Body of pancreas (tissue), 4 donors: ENCODE data around the gene LRRC45. TPM values are rescaled to one million over a fixed set of nuclear protein-coding genes. Genes with fewer than 3 reads are reported as not detected.

ENCODE experiments used
- ATAC-seq: fragments of 150-250 bp; one replicate; pipeline ENCODE4 v1.9.1; 2016
- DNase-seq, 4 donors: peaks; one replicate each; pipeline ENCODE4 v3.0.0-alpha.2; 2019
- H3K27ac ChIP-seq, 4 donors: fragments of 200-600 bp; sonication (generic); 1 replicate in 3 of 4; 2 replicates in 1 of 4; pipeline versions ENCODE4 v1.5.1 to v1.6.1; 2016 to 2019; ENCODE audit warnings: mild to moderate bottlenecking in 1 of 4, mixed read lengths in 1 of 4, moderate library complexity in 1 of 4
- H3K27me3 ChIP-seq, 2 donors: fragments of 200-600 bp; sonication (generic); one replicate each; pipeline ENCODE4 v1.6.0; 2016; ENCODE audit warnings: mild to moderate bottlenecking in 1 of 2
- H3K36me3 ChIP-seq, 2 donors: fragments of 200-600 bp; sonication (generic); replicated peaks in 1 of 2; 2 replicates each; pipeline ENCODE4 v1.5.1; 2016; ENCODE audit warnings: low read depth in 2 of 2; ENCODE audit not compliant: insufficient read depth in 1 of 2
- H3K4me1 ChIP-seq: fragments of 200-600 bp; sonication (generic); one replicate; pipeline ENCODE4 v1.6.0; 2016
- H3K4me3 ChIP-seq, 2 donors: fragments of 200-600 bp; sonication (generic); 1 replicate in 1 of 2; 2 replicates in 1 of 2; pipeline ENCODE4 v1.5.1; 2016 to 2019
- H3K9me3 ChIP-seq, 3 donors: fragments of 200-600 bp; sonication (generic); 1 replicate in 2 of 3; 2 replicates in 1 of 3; pipeline ENCODE4 v1.5.1; 2016
- CTCF ChIP-seq, 7 experiments: fragments of 450-650 bp in 4 of 7; fragments of 200-600 bp in 3 of 7; sonication (generic) in 3 of 7; IDR thresholded peaks; one replicate each; pipeline ENCODE4 v1.5.1; 2016 to 2019; ENCODE audit warnings: antibody characterized with exemption in 7 of 7
- POLR2A ChIP-seq, 3 donors: fragments of 450-650 bp; IDR thresholded peaks; one replicate each; pipeline ENCODE4 v1.6.1; 2016; ENCODE audit warnings: antibody characterized with exemption in 3 of 3, mild to moderate bottlenecking in 2 of 3
- WGBS, 2 donors: methylation state at CpG; one replicate each; pipeline ENCODE4 v1.1.5; 2017; 5-methylcytosine and 5-hydroxymethylcytosine counted together
- intact Hi-C: fragments of 100-400 bp; cut with DNase I; formaldehyde crosslinking; loops from one replicate; pipeline ENCODE4 v1.15.1; 2023
- total RNA-seq, 2 donors: library from RNA; depleted of rRNA; stranded (reverse); fragments of >200 nt; gene quantifications; one replicate each; pipeline ENCODE4 v1.1.0, GENCODE V29; 2016

Gene LRRC45
- total RNA-seq, 2 donors from 2014 or later: 8.0 to 36.3 TPM

GRCh38 chr17:82060001-82060380 lies 36.9 kb downstream of the LRRC45 start:
- DNase-seq (no peak), ATAC-seq (no peak)
- WGBS, 2 donors: 60 to 79% methylated on average over 3 to 12 of the region's 16 CpGs
- Histone ChIP-seq H3K4me3 (no peak overlapping the region), H3K4me1 (peaks cover 20% of the 10 kb centered on the region), H3K9me3 (no peaks in the 10 kb centered on the region), H3K27ac (no peak overlapping the region), H3K36me3 (peaks cover 4 to 26% of the 10 kb centered on the region in 2 donors), H3K27me3 (no peaks in the 10 kb centered on the region)
- no peak for TF ChIP-seq POLR2A (IDR thresholded peaks at IDR 0.05)
- TF ChIP-seq CTCF (IDR thresholded peaks at IDR 0.05): no peak
- intact Hi-C loops: no loop called here

DNA sequence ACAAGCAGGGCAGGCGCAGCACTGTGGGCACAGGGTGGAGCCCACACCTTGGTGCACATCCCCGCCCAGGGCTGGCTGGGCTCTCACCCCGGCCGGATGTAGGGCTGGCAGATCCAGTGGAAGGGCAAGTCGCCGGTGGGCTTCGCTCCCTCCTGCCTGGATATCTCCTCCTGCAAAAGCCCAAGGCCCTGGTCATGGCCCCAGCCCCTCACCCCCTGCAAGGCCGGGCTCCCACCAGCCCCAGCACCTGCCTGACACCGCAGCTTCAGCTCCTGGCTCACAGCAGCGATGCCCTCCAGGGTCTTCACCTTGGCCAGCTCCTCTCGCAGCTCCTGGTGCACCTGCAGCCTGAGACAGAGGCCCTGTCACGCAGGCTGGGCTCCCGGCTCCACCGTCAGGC lies 37.5 kb downstream of the LRRC45 start:
- Histone ChIP-seq H3K27ac (no peak overlapping the region), H3K36me3 (peaks cover 3 to 22% of the 10 kb centered on the region in 2 donors), H3K4me1 (peaks cover 23% of the 10 kb centered on the region), H3K27me3 (no peaks in the 10 kb centered on the region), H3K9me3 (no peaks in the 10 kb centered on the region), H3K4me3 (no peak overlapping the region)
- ATAC-seq: no peak
- TF ChIP-seq POLR2A (IDR thresholded peaks at IDR 0.05) (no peak), CTCF (IDR thresholded peaks at IDR 0.05) (no peak)
- 90 to 92% methylated on average over 4 to 14 of the region's 14 CpGs for WGBS, 2 donors
- no peak for DNase-seq
- intact Hi-C loops: no loop called here

DNA sequence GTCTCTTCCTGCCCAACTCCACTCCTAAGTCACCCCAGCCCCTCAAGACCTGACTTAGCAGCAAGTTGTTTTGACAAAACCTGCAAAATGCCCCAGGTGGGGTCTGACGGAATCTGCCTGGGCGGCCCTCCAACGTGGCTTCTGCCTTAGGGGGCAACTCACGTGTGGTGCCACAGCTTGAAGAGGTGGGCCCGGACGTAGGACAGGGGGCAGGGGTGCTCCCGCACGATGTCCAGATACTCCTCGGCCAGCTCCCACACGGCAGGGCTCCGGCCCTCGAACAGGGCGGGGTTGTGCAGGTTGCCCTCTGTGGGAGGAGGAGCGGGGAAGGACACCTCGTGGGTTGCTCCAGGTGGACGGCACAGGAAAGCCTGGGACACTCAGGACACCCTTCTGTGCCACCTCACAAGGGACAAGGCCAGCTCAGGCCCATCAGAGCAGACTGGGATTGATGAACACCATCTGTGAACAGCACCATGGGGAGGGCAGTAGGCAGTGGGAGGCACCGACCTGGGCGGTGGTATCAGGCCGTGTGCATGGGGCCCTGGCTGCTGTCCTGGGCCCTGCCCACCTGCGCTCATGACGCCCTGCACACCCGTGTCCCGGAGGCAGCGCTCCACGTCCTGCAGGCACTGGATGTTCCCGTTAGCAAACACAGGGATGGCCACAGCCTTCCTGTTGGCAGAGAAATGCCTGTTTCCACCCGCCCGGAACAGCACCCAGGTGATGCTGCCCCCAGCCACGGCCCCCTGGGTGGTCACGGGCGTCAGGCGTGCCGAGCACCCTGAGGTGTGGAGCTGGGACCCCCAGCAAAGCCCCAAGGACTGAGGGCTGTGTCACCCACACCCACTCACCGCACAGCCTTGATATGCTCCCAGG lies 38.2 kb downstream of the LRRC45 start:
- intact Hi-C loops: no loop called here

DNA sequence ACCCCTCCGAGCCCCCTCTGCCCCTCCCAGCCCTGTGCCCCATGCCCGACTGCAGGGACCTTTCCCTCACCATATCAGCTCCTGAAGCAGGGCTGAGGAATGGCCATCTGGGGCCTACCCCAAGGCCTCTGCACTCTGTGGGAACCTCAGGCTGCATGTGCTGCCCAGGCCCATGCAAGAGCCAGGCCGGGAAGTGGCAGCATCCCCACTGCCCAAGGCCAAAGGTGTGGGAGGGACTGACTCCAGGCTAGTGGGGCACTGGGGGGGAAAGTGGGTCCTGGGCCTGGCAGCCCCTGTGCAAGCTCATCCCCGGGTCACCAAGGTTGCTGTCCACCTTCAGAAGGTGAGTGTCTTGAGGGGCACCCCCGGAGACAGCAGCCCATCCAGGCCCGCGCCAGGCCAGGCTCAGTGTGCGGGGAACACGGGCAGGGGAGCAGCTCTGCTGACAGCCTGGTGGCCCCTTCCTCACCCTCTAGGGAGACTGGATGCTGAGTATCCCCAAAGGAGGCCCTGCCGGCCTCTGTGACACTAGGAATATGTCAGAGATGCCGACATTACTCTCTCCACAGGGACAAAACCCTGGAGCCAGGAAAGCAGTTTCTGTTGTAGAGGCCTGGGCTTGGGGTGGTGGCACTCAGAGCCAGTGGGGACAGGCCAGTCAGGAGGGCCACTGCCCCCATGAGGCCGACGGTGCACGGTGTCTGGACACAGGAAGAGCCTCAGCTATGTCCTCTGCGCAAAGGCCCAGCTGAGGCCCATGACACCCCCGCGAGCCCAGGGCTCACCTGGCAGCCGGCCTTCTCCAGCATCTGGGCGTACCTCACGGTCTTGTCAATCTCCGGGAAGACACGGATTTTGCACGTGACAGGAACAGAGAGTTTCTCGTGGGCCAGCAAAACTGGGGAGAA lies 39.2 kb downstream of the LRRC45 start:
- Histone ChIP-seq H3K9me3 (no peaks in the 10 kb centered on the region), H3K4me3 (no peak overlapping the region), H3K27me3 (no peaks in the 10 kb centered on the region), H3K27ac (no peak overlapping the region), H3K36me3 (peaks cover 3 to 11% of the 10 kb centered on the region in 2 donors), H3K4me1 (peaks cover 33% of the 10 kb centered on the region)
- DNase-seq (no peak), ATAC-seq (no peak)
- WGBS, 2 donors: 69 to 83% methylated on average over 2 to 22 of the region's 24 CpGs
- TF ChIP-seq CTCF (IDR thresholded peaks at IDR 0.05) (no peak), POLR2A (IDR thresholded peaks at IDR 0.05) (no peak)
- intact Hi-C loops: no loop called here

More for the DNA sequence above, 38.2 kb downstream of the LRRC45 start:
- no peak for DNase-seq
- no peak for ATAC-seq
- Histone ChIP-seq H3K9me3 (no peaks in the 10 kb centered on the region), H3K27me3 (no peaks in the 10 kb centered on the region), H3K4me3 (no peak overlapping the region), H3K4me1 (peaks cover 28% of the 10 kb centered on the region), H3K36me3 (peaks cover 3 to 20% of the 10 kb centered on the region in 2 donors), H3K27ac (no peak overlapping the region)
- no peak for TF ChIP-seq POLR2A (IDR thresholded peaks at IDR 0.05)
- no peak for TF ChIP-seq CTCF (IDR thresholded peaks at IDR 0.05)
- WGBS, 2 donors: 85 to 94% methylated on average over 5 to 29 of the region's 34 CpGs
